Body of pancreas (tissue), 4 donors: ENCODE results near the gene KIRREL3.

Source experiments
- CTCF ChIP-seq, 7 experiments: fragments of 450-650 bp in 4 of 7; fragments of 200-600 bp in 3 of 7; sonication (generic) in 3 of 7; IDR thresholded peaks; one replicate each; pipeline ENCODE4 v1.5.1; 2016 to 2019; ENCODE audit warnings: antibody characterized with exemption in 7 of 7
- POLR2A ChIP-seq, 3 donors: fragments of 450-650 bp; IDR thresholded peaks; one replicate each; pipeline ENCODE4 v1.6.1; 2016; ENCODE audit warnings: antibody characterized with exemption in 3 of 3, mild to moderate bottlenecking in 2 of 3

- TF ChIP-seq CTCF (IDR thresholded peaks at IDR 0.05) = no peak
- no peak for TF ChIP-seq POLR2A (IDR thresholded peaks at IDR 0.05)
These were observed 402.0 kb downstream of the KIRREL3 start for GRCh38 chr11:126598344-126599216.
